CD4-positive, alpha-beta T cell treated with Interferon gamma for 1 hour (primary cell): ENCODE measurements around the gene BMP2.

Source experiments
- DNase-seq: peaks from one replicate; pipeline ENCODE4 v3.0.0-alpha.2; 2020

Gene BMP2

DNA sequence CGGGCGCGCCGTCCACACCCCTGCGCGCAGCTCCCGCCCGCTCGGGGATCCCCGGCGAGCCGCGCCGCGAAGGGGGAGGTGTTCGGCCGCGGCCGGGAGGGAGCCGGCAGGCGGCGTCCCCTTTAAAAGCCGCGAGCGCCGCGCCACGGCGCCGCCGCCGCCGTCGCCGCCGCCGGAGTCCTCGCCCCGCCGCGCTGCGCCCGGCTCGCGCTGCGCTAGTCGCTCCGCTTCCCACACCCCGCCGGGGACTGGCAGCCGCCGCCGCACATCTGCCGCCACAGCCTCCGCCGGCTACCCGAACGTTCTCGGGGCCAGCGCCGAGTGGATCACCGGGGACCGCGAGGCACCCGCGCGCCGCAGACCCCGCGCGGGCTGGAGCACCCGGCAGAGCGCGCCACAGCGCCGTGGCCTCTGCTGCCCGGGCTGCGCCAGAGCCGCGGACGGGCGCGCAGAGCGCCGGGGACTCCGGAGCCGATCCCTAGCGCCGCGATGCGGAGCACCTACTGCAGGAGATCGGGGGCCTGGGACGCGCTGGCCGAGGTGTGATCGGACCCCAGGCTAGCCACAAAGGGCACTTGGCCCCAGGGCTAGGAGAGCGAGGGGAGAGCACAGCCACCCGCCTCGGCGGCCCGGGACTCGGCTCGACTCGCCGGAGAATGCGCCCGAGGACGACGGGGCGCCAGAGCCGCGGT, at the start of gene BMP2:
BMP2 (plus strand) TSS at position 151 of the 692 bp plus-strand sequence. CDS start 2,441 bp downstream, outside the sequence.
- no peak for DNase-seq

DNA sequence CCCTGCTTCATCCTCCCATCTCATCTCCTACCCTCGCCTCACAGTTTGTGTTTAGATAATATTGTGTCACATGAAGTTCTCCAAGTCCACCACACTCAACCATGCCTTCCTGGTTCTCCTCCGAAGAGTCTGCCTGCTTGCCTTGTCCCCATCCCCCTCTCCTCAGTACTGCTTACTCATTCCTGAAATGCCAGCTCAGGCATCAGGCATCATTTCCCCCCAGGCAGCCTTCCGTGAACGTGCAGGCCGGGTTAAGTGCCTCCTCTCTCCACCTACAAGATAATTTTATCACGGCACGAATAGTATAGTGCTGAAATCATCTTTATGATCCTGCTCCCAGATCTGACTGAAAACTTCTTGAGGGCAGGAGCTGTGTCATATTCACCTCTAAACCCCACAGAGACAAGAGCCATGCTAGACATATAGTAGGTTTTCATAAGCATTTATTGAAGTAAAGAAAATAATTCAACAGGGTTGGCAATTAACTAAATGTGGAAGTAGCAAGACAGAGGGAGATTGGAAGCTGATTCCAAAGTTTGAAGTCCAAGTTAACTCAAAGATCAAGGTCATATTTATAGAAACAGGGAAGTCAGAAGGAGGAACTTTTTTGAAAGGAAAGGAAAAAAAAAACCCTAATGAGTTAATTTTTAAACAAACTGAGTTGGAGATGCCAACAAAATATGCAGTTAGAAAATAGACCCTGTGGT, 48.7 kb upstream of the BMP2 start:
- no peak for DNase-seq

DNA sequence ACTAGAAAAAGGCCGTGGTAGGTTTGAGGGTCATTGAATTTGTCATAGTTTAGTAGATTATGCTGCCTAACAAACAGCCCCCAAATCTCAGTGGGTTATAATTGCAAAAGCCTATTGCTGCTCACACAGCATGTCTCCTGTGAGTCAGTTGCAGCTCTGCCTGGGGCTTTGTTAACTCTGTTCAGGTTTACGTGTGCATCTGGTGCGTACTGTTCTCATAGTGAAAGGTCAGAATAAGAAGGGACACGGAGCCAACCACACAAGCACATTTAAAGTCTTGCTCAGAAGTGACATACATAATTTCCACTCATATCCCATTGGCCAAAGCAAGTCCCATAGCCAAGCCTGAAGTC, 48.1 kb upstream of the BMP2 start:
- DNase-seq: no peak

DNA sequence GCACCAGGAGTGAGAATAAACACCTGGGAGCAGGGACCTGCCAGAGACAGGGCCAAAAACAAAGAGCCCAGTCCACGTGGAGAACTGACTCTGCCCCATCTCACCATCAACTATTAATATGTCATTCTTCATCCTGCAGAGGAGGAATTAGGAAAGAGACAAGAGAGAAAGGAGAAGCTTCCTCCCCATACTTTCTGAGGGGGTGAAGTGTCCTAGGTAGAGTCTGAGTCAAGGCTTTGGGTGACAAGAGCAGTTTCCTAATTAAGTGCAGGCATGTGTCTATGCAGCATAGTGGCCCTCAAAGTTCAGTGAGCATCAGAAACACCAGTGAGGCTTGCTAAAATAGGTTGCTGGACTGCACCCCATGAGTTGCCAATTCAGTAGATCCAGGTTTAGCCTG, 40.7 kb upstream of the BMP2 start:
- no peak for DNase-seq

DNA sequence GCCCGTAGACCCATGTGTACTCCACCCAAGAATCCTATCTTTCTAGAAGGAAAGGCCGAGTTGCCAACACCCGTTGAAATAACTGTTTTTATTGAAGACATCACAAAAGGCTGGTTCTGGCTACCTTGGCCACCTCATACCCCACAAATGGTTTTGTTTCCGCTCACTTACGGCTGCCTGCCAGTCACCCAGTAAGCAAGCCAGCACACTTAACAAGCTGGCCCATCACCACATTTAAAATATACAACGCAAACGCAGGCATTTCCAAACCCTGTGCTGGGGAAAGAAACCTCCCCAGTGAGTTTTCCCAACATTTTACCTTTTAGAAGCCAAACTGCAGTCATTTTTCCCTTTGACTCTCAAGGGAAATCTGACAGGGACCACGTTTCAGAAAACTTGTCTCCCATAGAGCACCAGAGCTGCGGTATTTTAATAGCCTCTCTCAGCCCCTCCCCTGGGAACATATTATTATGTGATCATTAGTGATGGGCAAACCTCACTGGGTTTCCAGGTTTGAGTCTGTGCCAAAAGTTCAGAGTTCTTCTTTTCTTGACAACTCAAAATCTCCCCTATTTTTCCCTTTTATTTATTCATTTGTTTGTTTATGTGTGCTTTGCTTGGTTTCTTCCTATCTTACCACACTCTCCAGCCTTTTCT, 36.7 kb upstream of the BMP2 start:
- no peak for DNase-seq

DNA sequence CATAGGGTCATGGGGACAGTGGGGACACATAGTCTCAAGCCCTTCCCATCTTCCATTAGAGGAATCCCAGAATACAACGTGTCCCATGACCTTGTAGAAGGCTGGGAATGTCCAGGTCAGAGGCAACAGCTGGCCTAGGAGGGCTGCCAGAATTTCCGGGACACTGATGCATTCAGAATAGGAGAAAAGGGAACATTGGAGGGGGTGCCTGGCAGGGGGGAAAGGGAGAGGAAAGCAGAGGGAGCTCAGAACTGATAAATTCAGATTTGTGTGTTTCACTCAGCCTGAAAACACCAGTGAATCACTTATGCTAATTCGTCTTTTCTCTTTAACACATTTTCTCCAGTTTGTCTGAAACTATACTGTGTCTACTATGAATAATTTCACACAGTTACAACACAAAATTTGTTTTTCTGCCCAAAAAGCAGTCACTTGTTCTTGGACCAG, 35.5 kb upstream of the BMP2 start:
- no peak for DNase-seq

DNA sequence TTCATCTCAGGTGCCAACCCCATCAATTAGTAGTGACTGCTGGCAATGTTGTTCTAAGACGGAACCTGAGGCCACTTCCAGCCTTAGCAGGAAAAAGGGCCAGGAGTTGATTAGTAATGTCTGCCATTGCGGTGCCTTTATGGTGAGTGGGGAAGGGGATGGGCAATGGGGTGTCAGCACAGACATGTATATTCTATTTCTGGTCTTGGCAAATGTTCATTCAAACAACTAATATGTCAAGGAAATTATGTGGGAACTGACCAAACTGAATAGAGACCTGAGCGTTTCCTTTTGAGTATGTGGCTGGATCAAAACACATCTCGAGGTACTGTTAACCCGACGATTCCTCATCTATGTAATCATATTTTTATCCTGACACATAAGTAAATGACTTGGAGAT, 34.6 kb upstream of the BMP2 start:
- no peak for DNase-seq

DNA sequence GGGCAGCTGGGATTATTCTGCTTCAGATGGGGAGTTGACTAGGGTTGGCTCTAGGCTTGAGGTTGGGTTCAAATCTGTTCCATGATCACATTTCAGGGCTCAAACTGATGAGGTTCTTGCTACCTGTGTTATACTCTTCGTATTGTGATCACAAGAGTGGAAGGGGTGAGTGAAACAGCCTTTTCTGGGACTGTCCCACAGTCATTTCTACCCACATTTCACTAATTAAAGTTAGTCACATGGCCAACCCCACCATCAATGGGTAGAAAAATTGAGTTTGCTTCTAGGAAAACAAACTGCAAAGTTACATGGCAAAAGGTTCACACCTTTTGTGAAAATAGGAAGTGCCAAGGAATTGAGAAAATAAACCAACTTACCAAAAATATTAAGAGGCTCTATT, 33.5 kb upstream of the BMP2 start:
- DNase-seq: no peak

DNA sequence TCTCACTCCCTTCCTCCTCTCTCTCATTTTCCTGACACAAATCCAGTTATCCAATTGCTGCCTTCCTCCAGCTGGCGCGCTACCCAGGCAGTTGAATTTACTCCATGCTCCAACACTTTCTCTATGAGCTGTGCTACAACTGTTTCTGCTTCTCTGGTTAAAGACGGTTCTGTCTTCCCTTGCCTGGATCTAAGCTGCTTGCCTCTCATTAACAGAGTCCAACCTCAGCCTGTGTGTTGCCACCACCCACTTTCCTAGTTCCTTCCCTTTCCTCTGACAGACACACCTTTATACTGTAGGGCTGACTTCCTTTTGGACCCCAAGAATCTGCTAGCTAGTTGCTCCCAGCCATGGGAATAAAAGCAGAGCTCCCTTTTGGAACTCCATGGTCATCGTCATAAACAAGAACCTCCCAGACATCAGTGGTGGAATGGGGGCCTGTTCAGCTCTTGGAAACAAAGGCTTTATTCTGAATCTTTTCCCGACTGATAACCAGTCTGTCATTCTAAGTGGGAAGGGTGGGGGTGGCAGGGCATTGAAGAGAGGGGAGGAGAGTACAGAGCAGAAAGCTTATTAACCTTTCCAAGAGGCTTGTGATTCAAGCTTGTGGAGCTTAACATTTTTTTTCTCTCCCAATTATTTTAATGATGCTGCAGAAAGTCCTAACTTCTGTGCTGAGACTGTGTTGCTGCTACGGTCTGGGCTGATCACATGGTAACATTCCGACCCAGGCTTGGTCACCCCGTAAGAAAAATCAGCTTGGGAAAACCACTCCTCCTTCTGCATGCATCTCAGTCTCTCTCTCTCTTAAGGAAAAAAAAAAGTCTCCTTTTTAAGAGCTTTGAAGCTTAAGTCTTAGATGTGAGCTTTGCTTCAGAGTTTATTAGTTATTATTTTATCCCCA, 31.3 kb upstream of the BMP2 start:
- no peak for DNase-seq

DNA sequence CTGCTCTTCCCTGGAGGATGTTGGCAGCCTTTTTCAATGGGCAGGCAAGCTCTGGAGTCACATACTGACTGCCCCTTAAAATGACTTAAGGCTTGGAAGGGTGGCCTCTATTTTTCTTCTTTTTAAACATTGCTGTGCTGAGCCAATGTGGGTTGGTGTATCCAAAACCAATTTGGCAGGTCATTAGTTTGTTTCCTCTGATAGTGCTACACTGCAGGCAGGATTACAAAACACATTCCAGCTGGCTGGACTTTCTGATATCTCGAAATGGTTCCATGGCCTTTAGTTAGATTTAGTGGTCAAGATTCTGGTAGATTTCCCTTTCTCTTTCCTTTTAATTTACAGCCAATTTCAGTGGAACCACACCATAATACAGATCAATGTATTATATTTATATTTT, 28.1 kb upstream of the BMP2 start:
- DNase-seq: no peak

DNA sequence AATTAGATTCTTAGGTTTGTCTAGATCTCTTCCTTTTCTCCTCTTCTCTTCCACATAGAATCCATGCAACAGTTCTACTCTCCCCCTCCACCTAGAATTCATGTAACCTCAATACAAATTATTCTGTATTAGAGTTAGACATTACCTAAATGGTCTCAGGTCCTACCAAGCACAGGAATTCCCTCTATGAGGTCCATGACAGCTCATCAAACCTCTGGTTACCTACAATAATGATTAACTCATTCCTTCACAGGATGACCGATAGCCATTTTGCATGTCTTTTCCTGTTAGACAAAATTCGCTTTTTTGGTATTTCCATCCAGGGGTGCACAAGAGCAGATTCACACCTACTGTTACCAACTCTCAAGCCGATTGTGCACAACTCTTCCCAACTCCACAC, 27.4 kb upstream of the BMP2 start:
- no peak for DNase-seq

DNA sequence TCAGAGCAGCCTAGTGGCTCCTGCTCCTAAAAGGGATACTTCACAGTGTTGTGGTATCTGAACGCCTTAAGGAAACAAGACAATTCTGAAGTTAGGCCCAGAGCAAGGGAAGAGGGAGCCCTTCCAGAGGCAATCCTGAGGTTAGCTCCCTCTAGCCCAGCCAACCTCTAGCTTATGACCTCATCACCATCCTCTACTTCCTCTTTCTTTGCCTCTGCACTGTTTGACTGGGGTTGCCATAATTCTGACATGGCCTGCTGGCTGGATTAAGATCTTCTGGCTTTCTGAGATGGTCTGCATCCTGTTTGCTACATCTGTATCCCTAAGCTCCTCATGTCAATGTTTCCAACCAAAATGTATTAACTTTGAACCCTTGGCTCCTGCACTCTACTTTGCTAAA, 23.3 kb upstream of the BMP2 start:
- DNase-seq: no peak

DNA sequence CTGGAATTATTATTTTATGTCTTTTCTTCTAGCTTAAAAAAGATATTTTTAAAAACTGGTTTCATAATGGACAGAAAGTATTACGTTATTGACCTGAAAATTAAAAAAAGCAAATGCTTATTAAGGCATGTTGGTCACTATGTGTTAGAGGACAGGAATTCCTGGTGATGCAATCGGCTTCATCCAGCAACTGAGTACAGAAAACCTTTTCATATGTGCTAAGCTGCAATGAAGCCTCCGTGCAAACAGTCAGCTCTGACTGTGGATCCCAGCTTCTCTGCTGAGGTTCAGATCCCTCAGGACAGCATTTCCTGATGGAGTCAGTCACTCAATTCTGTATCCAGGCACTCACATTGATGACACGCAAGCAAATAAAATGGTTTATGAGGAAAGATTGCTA, 22.7 kb upstream of the BMP2 start:
- no peak for DNase-seq

DNA sequence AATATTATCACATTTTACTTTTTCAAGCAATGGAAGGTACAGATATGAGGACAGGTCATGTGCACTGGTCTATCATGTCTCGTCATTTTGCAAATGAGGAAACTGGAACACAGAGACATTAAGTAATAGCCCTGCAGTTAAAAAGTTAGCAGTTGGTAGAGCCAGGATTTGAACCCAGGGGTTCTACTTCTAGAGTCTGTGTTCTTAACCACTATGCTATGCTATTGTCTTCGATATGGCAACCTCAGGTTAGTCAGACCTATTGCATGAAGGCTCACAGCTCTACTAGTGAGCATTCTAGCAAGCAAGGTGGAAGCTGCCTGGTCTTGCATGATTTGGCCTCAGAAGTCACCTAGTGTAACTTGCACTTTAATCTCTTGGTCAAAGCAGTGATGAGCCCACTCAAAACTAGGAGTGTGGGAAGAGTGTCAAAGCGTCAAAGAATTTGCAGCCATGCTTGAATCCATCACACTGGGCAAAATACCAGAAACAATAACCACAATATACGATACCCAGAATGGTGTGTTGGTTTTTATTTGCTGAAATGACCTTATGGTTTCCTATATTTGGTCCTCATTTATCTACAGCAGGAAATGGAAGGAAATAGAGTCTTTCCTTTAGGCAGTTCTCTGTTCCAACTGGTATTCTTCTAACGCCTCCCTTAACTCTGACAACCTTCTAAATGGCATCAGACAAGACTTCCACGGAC, 20.4 kb upstream of the BMP2 start:
- no peak for DNase-seq

DNA sequence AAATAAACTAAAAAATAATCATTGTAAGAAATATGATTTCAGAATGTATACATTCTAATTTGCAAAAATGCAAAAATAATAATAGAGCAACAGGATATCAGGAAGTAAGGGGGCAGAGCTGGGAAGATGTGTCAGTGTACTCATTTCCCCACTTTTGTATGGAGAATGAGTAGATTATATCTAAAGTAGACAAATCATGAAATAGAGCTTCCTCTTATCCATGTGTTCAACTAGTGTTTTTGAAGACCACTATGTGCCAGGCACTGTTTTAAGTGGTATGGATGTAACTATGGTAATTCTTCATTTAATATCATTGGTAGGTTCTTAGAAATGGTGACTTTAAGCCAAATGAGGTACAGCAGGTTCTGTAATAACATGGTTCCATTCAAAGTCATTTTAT, 17.0 kb upstream of the BMP2 start:
- DNase-seq: no peak

DNA sequence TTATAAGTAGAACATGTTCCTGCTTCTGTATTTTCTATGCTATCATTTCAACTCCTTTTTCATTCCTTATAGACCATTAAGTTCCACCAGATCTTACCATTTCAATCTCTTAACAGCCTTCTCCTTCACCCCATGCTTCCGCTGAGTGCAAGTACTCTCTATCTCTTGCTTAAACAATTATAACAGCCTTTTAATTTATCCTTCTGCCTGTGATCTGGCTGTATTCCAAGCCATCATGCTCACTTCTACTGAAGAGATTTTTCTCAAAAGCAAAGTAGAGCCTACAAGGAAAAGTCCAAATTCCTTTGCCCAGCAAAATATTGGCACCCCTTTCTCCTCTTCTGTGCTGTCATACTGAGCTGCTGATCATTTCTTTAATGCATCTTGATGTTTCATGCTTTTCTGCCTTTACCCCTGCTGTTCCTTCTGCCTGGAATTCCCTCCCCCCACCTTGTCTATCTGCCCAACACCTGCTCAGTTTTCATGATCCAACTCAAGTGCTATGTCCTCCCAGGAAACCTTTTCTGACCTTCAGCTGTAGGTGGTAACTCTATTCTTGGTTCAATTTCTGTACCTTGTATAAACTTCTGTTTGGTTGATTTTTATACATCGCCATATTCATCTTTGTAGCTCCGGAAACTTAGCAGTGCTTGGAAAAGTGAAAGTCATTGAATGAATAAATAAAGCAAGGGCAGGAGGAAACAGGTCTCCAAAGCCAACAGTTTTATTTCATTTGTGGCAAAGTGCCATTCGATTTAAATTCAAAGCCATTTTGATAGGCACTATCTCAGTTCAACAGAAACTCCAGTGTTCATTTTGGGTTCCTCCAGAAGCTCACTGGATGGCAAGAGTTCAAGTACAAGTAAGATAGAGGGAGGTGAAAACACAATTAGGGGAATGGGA, 10.5 kb upstream of the BMP2 start:
- no peak for DNase-seq

DNA sequence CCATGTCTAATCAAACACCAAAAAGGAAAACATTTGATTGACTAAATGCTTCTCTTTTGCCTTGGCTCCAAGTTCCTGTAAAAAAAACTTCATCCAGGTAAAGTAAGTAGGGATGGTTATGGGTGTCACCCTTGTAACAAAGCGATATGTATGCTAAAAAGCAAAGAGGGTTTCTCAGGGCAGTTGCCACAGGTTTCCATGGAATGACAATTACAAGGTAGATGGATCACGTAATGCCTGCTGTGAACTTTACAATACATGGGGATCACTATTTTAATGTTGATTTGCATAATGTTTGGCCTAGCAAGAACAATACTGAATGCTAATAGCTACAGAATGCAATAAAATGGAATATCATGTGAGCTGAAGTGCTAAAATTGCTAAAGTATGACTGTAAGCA, 2.9 kb upstream of the BMP2 start:
- DNase-seq: no peak

DNA sequence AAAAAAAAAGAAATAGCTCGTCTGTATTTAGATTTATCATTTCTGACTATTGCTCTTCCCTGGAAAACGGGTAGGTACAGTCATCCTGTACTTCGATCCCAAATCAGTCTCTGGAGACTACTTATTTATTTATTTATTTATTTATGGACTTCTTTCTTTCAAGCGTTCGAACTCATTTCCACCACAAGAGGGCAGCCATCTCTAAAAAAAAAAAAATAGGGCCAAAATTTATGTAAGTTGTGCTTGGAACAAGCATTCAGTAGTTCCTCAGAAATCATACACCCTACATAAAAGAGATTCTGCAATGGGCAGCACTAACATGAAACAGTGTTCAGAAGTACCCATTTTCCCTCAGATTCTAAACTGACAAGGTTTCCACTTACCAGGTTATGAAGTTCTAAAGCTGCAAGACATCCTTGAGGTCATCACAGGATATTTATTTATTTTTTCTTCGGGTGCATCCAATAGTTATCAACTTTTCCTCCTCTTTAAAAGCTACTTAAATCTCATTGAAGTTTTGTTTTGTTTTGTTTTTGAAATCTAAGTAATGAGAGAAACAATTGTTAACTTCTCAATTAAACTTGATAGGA, 1.9 kb upstream of the BMP2 start:
- no peak for DNase-seq

DNA sequence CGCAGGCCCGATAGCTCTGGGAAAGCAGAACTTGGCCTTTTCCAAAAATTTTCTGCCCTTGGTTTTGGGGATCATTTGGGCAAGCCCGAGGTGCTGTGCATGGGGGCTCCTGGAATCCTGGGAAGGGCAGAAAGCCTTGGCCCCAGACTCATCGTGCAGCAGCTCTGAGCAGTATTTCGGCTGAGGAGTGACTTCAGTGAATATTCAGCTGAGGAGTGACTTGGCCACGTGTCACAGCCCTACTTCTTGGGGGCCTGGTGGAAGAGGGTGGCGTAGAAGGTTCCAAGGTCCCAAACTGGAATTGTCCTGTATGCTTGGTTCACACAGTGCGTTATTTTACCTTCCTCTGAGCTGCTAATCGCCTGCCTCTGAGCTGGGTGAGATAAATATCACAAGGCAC, 1.1 kb upstream of the BMP2 start:
- no peak for DNase-seq

DNA sequence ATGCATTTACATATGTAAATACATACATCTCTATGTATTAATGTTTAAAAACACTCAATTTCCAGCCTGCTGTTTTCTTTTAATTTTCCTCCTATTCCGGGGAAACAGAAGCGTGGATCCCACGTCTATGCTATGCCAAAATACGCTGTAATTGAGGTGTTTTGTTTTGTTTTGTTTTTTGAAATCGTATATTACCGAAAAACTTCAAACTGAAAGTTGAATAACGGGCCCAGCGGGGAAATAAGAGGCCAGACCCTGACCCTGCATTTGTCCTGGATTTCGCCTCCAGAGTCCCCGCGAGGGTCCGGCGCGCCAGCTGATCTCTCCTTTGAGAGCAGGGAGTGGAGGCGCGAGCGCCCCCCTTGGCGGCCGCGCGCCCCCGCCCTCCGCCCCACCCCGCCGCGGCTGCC, 355 bp upstream of the BMP2 start:
- no peak for DNase-seq
